ENCODE data around the gene TMC5.
"Not testable (repeated sequence)": the region's sequence is repeated elsewhere in the genome, so short reads cannot be mapped to it uniquely, and the experiment has no call there.

TMC5 gene

GRCh38 chr16:19512297-19512696, 94.6 kb downstream of the TMC5 start:
- DNase-seq, result no peak

GRCh38 chr16:19513377-19514053, 95.8 kb downstream of the TMC5 start:
- DNase-seq, result no peak

GRCh38 chr16:19515757-19516156, 98.1 kb downstream of the TMC5 start:
- DNase-seq, result no peak

- DNase-seq, result no peak
Observed at GRCh38 chr16:19517424-19518089, 99.9 kb downstream of the TMC5 start.

GRCh38 chr16:19518388-19518787, 100.7 kb downstream of the TMC5 start:
- no peak for DNase-seq

- no peak for DNase-seq
Observed at GRCh38 chr16:19520861-19521331, 103.2 kb downstream of the TMC5 start.

GRCh38 chr16:19521471-19522396, 104.1 kb downstream of the TMC5 start, which contains the start of gene GDE1:
GDE1 (minus strand) TSS chr16:19522098; CDS start chr16:19521964, 134 bp downstream.
- DNase-seq, result peak; percentile 87

GRCh38 chr16:19522397-19522732, 104.7 kb downstream of the TMC5 start:
- no peak for DNase-seq

- DNase-seq, result no peak
Observed at GRCh38 chr16:19522760-19523159, 105.1 kb downstream of the TMC5 start.

GRCh38 chr16:19523184-19523558, 105.5 kb downstream of the TMC5 start:
- DNase-seq, result no peak

- peak; percentile 84 for DNase-seq
Observed at GRCh38 chr16:19523559-19524355, 106.1 kb downstream of the TMC5 start, which contains the start of gene CCP110. CCP110 (plus strand) TSS chr16:19523942; CDS start chr16:19527882, 3,940 bp downstream.

GRCh38 chr16:19524356-19524615, 106.6 kb downstream of the TMC5 start:
- no peak for DNase-seq

GRCh38 chr16:19524616-19525384, 107.1 kb downstream of the TMC5 start:
- DNase-seq, result peak; percentile 22

- no peak for DNase-seq
Observed at GRCh38 chr16:19525385-19525723, 107.7 kb downstream of the TMC5 start.

GRCh38 chr16:19527161-19527560, 109.5 kb downstream of the TMC5 start:
- DNase-seq, result no peak

GRCh38 chr16:19528666-19529065, 111.0 kb downstream of the TMC5 start:
- DNase-seq, result no peak

GRCh38 chr16:19532601-19533000, 114.9 kb downstream of the TMC5 start:
- no peak for DNase-seq

GRCh38 chr16:19540241-19540970, 122.7 kb downstream of the TMC5 start:
- DNase-seq, result no peak

- DNase-seq, result peak; percentile 66
Observed at GRCh38 chr16:19542138-19542821, 124.6 kb downstream of the TMC5 start.

- DNase-seq, result not testable (repeated sequence)
Observed at GRCh38 chr16:19543278-19543996, 125.8 kb downstream of the TMC5 start.
